H1 (cell line): ENCODE data around the gene AKAP7. TPM values are rescaled to one million over a fixed set of nuclear protein-coding genes. Genes with fewer than 3 reads are reported as not detected.

Source experiments
- CTCF ChIA-PET: fragments of 300-600 bp; sonication (Branson Sonifier 250); formaldehyde crosslinking; loops from one replicate; lab custom pipeline; 2021; ENCODE audit not compliant: partially characterized antibody; lab: Charles Lee
- POLR2A ChIA-PET: fragments of 300-600 bp; sonication (Branson Sonifier 250); formaldehyde crosslinking; loops from one replicate; lab custom pipeline; 2021; ENCODE audit warnings: inconsistent platforms; ENCODE audit not compliant: partially characterized antibody; lab: Charles Lee
- DNase-seq, 2 experiments: peaks; one replicate each; pipeline versions ENCODE4 v3.0.0 to v3.0.0-alpha.2; 2010 to 2022; ENCODE audit warnings: low spot score in 2 of 2, low read depth in 1 of 2, mixed read lengths in 1 of 2
- FAIRE-seq: peaks from 2 replicates; lab custom pipeline; 2011; peaks lifted over from hg19 to GRCh38; lab: Jason Lieb, UNC
- H2AFZ ChIP-seq: 2 replicates; pipeline ENCODE4 v1.8.1; 2012; ENCODE audit warnings: low read length, inconsistent platforms
- H2AK5ac ChIP-seq: 2 replicates; pipeline ENCODE4 v1.6.1; 2013; ENCODE audit warnings: low read depth, low read length
- H2BK120ac ChIP-seq: replicated peaks from 2 replicates; pipeline ENCODE3; 2013; ENCODE audit warnings: low read depth, low read length, inconsistent platforms
- H2BK12ac ChIP-seq: 2 replicates; pipeline ENCODE4 v1.6.1; 2013; ENCODE audit warnings: low read depth, low read length
- H2BK15ac ChIP-seq: 2 replicates; pipeline ENCODE4 v1.6.1; 2013; ENCODE audit warnings: low read length
- H2BK20ac ChIP-seq: 2 replicates; pipeline ENCODE4 v1.6.1; 2013; ENCODE audit warnings: low read length
- H2BK5ac ChIP-seq: 2 replicates; pipeline ENCODE4 v1.6.1; 2013; ENCODE audit warnings: low read depth, low read length
- H3K14ac ChIP-seq: 2 replicates; pipeline ENCODE4 v1.6.1; 2013; ENCODE audit warnings: inconsistent platforms; ENCODE audit not compliant: insufficient read length
- H3K18ac ChIP-seq: 2 replicates; pipeline ENCODE4 v1.6.1; 2013; ENCODE audit warnings: low read length; ENCODE audit errors: extremely low read depth
- H3K23ac ChIP-seq: 2 replicates; pipeline ENCODE4 v1.6.1; 2013; ENCODE audit warnings: inconsistent platforms; ENCODE audit not compliant: insufficient read length
- H3K23me2 ChIP-seq: 2 replicates; pipeline ENCODE4 v1.6.1; 2013; ENCODE audit warnings: low read depth, low read length
- H3K27ac ChIP-seq: 2 replicates; pipeline ENCODE4 v1.6.1; 2011; ENCODE audit warnings: low read depth, low read length, inconsistent platforms
- H3K27me3 ChIP-seq, 4 experiments: replicated peaks in 1 of 4; 1 replicate in 1 of 4; 2 replicates in 3 of 4; pipeline versions ENCODE4 v1.6.1 to v1.8.1; 2011 to 2013; ENCODE audit warnings: low read length in 3 of 4, mild to moderate bottlenecking in 3 of 4, inconsistent platforms in 2 of 4, mixed read lengths in 2 of 4, moderate library complexity in 1 of 4; ENCODE audit not compliant: control insufficient read depth in 3 of 4, insufficient read depth in 3 of 4; ENCODE audit errors: extremely low read depth in 1 of 4
- H3K36me3 ChIP-seq, 4 experiments: 2 replicates each; pipeline versions ENCODE4 v1.6.1 to v1.8.1; 2011 to 2013; ENCODE audit warnings: mild to moderate bottlenecking in 4 of 4, low read length in 3 of 4, moderate library complexity in 2 of 4, control low read depth in 1 of 4, inconsistent platforms in 1 of 4; ENCODE audit not compliant: insufficient read depth in 4 of 4, control insufficient read depth in 2 of 4
- H3K4ac ChIP-seq: replicated peaks from 2 replicates; pipeline ENCODE3; 2013; ENCODE audit warnings: low read length, low read depth, mixed read lengths, inconsistent platforms; ENCODE audit not compliant: insufficient read length
- H3K4me1 ChIP-seq, 4 experiments: replicated peaks in 1 of 4; 1 replicate in 1 of 4; 2 replicates in 3 of 4; pipeline versions ENCODE4 v1.6.1 to v1.8.1; 2011 to 2013; ENCODE audit warnings: low read length in 3 of 4, inconsistent platforms in 2 of 4, mixed read lengths in 1 of 4; ENCODE audit not compliant: insufficient read depth in 4 of 4, control insufficient read depth in 3 of 4
- H3K4me2 ChIP-seq, 2 experiments: 2 replicates each; pipeline versions ENCODE4 v1.6.1 to v1.8.1; 2011 to 2013; ENCODE audit warnings: low read depth in 2 of 2, low read length in 2 of 2, control low read depth in 1 of 2, inconsistent platforms in 1 of 2, mild to moderate bottlenecking in 1 of 2; ENCODE audit not compliant: insufficient read depth in 1 of 2
- H3K4me3 ChIP-seq, 4 experiments: fragments of 200-600, 300-600 bp in 1 of 4; sonication (generic), shearing (Covaris generic), sonication (Bioruptor Twin) in 1 of 4; 2 replicates each; pipeline versions ENCODE4 v1.5.1 to v1.8.1; 2011 to 2016; ENCODE audit warnings: low read length in 4 of 4, low read depth in 3 of 4, control low read depth in 2 of 4, inconsistent platforms in 2 of 4, mild to moderate bottlenecking in 2 of 4, mixed read lengths in 1 of 4, moderate library complexity in 1 of 4; ENCODE audit not compliant: insufficient read depth in 2 of 4; ENCODE audit errors: extremely low read depth in 1 of 4
- H3K56ac ChIP-seq: replicated peaks from 2 replicates; pipeline ENCODE3; 2013; ENCODE audit warnings: low read depth, mild to moderate bottlenecking, mixed read lengths, low read length, inconsistent platforms; ENCODE audit not compliant: insufficient read length
- H3K79me1 ChIP-seq: 2 replicates; pipeline ENCODE4 v1.6.1; 2013; ENCODE audit warnings: low read depth, low read length, control low read depth
- H3K79me2 ChIP-seq, 2 experiments: 2 replicates each; pipeline versions ENCODE4 v1.6.1 to v1.8.1; 2012 to 2013; ENCODE audit warnings: low read length in 2 of 2, mild to moderate bottlenecking in 2 of 2, inconsistent platforms in 1 of 2; ENCODE audit not compliant: insufficient read depth in 2 of 2, control insufficient read depth in 1 of 2
- H3K9ac ChIP-seq, 4 experiments: replicated peaks in 1 of 4; 1 replicate in 1 of 4; 2 replicates in 3 of 4; pipeline versions ENCODE4 v1.6.1 to v1.8.1; 2011 to 2013; ENCODE audit warnings: low read depth in 3 of 4, low read length in 3 of 4, control low read depth in 2 of 4, mild to moderate bottlenecking in 2 of 4, moderate library complexity in 2 of 4, inconsistent platforms in 1 of 4; ENCODE audit errors: extremely low read depth in 1 of 4
- H3K9me3 ChIP-seq, 2 experiments: 2 replicates each; pipeline versions ENCODE4 v1.6.1 to v1.8.1; 2012 to 2013; ENCODE audit warnings: mild to moderate bottlenecking in 2 of 2, moderate library complexity in 2 of 2, control low read depth in 1 of 2, inconsistent platforms in 1 of 2, low read depth in 1 of 2, low read length in 1 of 2, mixed read lengths in 1 of 2; ENCODE audit not compliant: insufficient read depth in 2 of 2
- H4K20me1 ChIP-seq, 2 experiments: replicated peaks in 1 of 2; 2 replicates each; pipeline versions ENCODE3 to v1.8.1; 2011 to 2013; ENCODE audit warnings: inconsistent platforms in 2 of 2, low read length in 2 of 2, mild to moderate bottlenecking in 1 of 2; ENCODE audit not compliant: insufficient read depth in 2 of 2, control insufficient read depth in 1 of 2
- H4K5ac ChIP-seq: 2 replicates; pipeline ENCODE4 v1.6.1; 2013; ENCODE audit warnings: low read length, low read depth, mixed read lengths, inconsistent platforms; ENCODE audit not compliant: insufficient read length
- H4K8ac ChIP-seq: 2 replicates; pipeline ENCODE4 v1.8.0; 2013; ENCODE audit warnings: mild to moderate bottlenecking, moderate library complexity, low read length, inconsistent platforms; ENCODE audit not compliant: insufficient read depth; ENCODE audit errors: extremely low read depth
- H4K91ac ChIP-seq: replicated peaks from 2 replicates; pipeline ENCODE3; 2013; ENCODE audit warnings: low read length, mixed read lengths, inconsistent platforms; ENCODE audit not compliant: insufficient read length
- ASH2L ChIP-seq: fragments of 200-600, 300-600 bp; sonication (generic); IDR thresholded peaks from one replicate; pipeline ENCODE4 v1.7.1; 2017; ENCODE audit warnings: low read length
- CTBP2 ChIP-seq: IDR thresholded peaks from 2 replicates; pipeline ENCODE4 v1.7.0; 2011; ENCODE audit warnings: borderline replicate concordance, mild to moderate bottlenecking, moderate library complexity, mixed read lengths, low read length; ENCODE audit not compliant: insufficient read depth, insufficient read length
- EP300 ChIP-seq, 2 experiments: IDR thresholded peaks; 1 replicate in 1 of 2; 2 replicates in 1 of 2; pipeline ENCODE4 v1.6.1; 2011 to 2012; ENCODE audit warnings: low read depth in 2 of 2, low read length in 2 of 2, mild to moderate bottlenecking in 2 of 2, borderline replicate concordance in 1 of 2, inconsistent platforms in 1 of 2, moderate library complexity in 1 of 2
- JUND ChIP-seq: IDR thresholded peaks from 2 replicates; pipeline ENCODE4 v1.6.1; 2011; ENCODE audit warnings: mild to moderate bottlenecking, improper control_type of control experiment, low read length
- RBBP5 ChIP-seq: IDR thresholded peaks from 2 replicates; pipeline ENCODE4 v1.7.1; 2012; ENCODE audit warnings: low read depth, mild to moderate bottlenecking, inconsistent platforms, low read length, moderate library complexity, borderline replicate concordance
- SIRT6 ChIP-seq: IDR thresholded peaks from one replicate; pipeline ENCODE4 v1.7.1; 2012; ENCODE audit warnings: low read length, inconsistent platforms
- SUZ12 ChIP-seq: fragments of 200-600 bp; sonication (generic); IDR thresholded peaks from 2 replicates; pipeline ENCODE4 v1.6.1; 2012; ENCODE audit warnings: mild to moderate bottlenecking, inconsistent platforms, low read length, moderate library complexity, mixed read lengths
- WGBS, 2 experiments: shearing (Covaris generic) in 1 of 2; methylation state at CpG; one replicate each; pipeline versions ENCODE4 v1.1.6 to v1.1.7; 2013 to 2015; ENCODE audit warnings: low lambda C conversion rate in 2 of 2, mixed read lengths in 2 of 2, inconsistent platforms in 1 of 2, low coverage in 1 of 2, missing lambda C conversion rate in 1 of 2; ENCODE audit not compliant: insufficient replicate concordance in 2 of 2, insufficient coverage in 1 of 2, insufficient read length in 1 of 2; ENCODE audit errors: extremely low coverage in 1 of 2, missing lambda C conversion rate in 1 of 2; 5-methylcytosine and 5-hydroxymethylcytosine counted together
- polyA plus RNA-seq, 7 experiments: library from polyadenylated mRNA; depleted of rRNA in 3 of 7; stranded (reverse) in 5 of 7; unstranded in 2 of 7; fragments of >200 nt in 5 of 7; fragments of 200-250 nt in 2 of 7; gene quantifications; 1 replicate in 5 of 7; 2 replicates in 1 of 7; 4 replicates in 1 of 7; pipeline versions ENCODE4 v1.2.1 to v1.2.3, GENCODE V29; 2011 to 2013; ENCODE audit warnings: missing spikeins in 2 of 7, mixed read lengths in 2 of 7
- total RNA-seq: library from RNA; stranded (reverse); fragmentation: NEBNext Ultra II Directional; extraction: Animal tissue kit (Norgen Biotek cat#: 25700); gene quantifications from 2 replicates; pipeline ENCODE4 v1.2.1, GENCODE V29; 2021

The AKAP7 gene
- total and polyA plus RNA-seq, 2 of the 8 experiments (the other 6 are each of a cell fraction or from before 2014, with no cell fraction given): 4.7 to 16.9 TPM

- H3K79me2 ChIP-seq: no peaks in the 10 kb centered on the region
- no peak overlapping the region for H2BK15ac ChIP-seq
- H3K4me2 ChIP-seq: no peak overlapping the region
- no peak overlapping the region for H2BK5ac ChIP-seq
- H3K9me3 ChIP-seq: no peaks in the 10 kb centered on the region
- H2AK5ac ChIP-seq: no peak overlapping the region
- H3K9ac ChIP-seq: no peak overlapping the region
- no peak overlapping the region for H3K27ac ChIP-seq
- H3K14ac ChIP-seq: no peak overlapping the region
- no peak overlapping the region for H2AFZ ChIP-seq
- ChIA-PET POLR2A (no interaction called here), CTCF (no interaction called here)
- H3K23me2 ChIP-seq: no peaks in the 10 kb centered on the region
- no peaks in the 10 kb centered on the region for H3K4me1 ChIP-seq
- FAIRE-seq (no peak), DNase-seq (no peak)
- no peak overlapping the region for H2BK20ac ChIP-seq
- H3K36me3 ChIP-seq: no peaks in the 10 kb centered on the region
- H3K79me1 ChIP-seq: no peaks in the 10 kb centered on the region
- TF ChIP-seq SIRT6 (no peak), JUND (no peak), ASH2L (no peak), EP300 (IDR thresholded peaks at IDR 0.05; ENCODE audit: borderline replicate concordance in 1 of 2, low read depth in 2 of 2, low read length in 2 of 2) (no peak), SUZ12 (no peak), RBBP5 (no peak), CTBP2 (no peak)
- H2BK12ac ChIP-seq: no peak overlapping the region
- H3K27me3 ChIP-seq: no peaks in the 10 kb centered on the region
- no peak overlapping the region for H3K4me3 ChIP-seq
- WGBS, 2 experiments: 94% methylated on average over 3 of the region's 3 CpGs; no CpG with 5 or more reads in 1 of the 2 experiments
- no peak overlapping the region for H4K8ac ChIP-seq
- H4K91ac ChIP-seq: no peak overlapping the region
- H3K56ac ChIP-seq: no peak overlapping the region
- H3K4ac ChIP-seq: no peak overlapping the region
- no peak overlapping the region for H3K18ac ChIP-seq
- H4K5ac ChIP-seq: no peak overlapping the region
- H2BK120ac ChIP-seq: no peak overlapping the region
- H3K23ac ChIP-seq: no peak overlapping the region
- H4K20me1 ChIP-seq: no peaks in the 10 kb centered on the region
These were observed 38.5 kb upstream of the AKAP7 start for GRCh38 chr6:131096786-131097185.
